Panc1 (cell line): ENCODE results near the gene SELENOW. TPM values are rescaled to one million over a fixed set of nuclear protein-coding genes. Genes with fewer than 3 reads are reported as not detected.

ENCODE experiments used
- ATAC-seq: fragments of 200-7000 bp; cut with Tn5 transposase; 2 replicates; pipeline ENCODE4 v1.9.1; 2020; ENCODE audit warnings: mild to moderate bottlenecking, moderate library complexity
- BruUV-seq: library from RNA; stranded (reverse); fragments of 400-500 nt; replicated peaks from 2 replicates; lab custom pipeline; 2021; lab: Mats Ljungman, UMichigan
- CTCF ChIA-PET: fragments of 300-600 bp; sonication (Branson Sonifier 250); formaldehyde crosslinking; loops from one replicate; lab custom pipeline; 2022; ENCODE audit warnings: antibody characterized with exemption; lab: Charles Lee
- POLR2A ChIA-PET: fragments of 300-600 bp; sonication (Branson Sonifier 250); formaldehyde crosslinking; loops from one replicate; lab custom pipeline; 2022; ENCODE audit warnings: antibody characterized with exemption; lab: Charles Lee
- DNase-seq: peaks from one replicate; pipeline ENCODE4 v3.0.0-alpha.2; 2010; ENCODE audit warnings: low read depth, low spot score
- H3K27ac ChIP-seq: 2 replicates; pipeline ENCODE4 v1.5.1; 2011; ENCODE audit warnings: mild to moderate bottlenecking, low read length, inconsistent platforms
- H3K27me3 ChIP-seq: fragments of 200-500 bp; sonication (Bioruptor generic); 2 replicates; pipeline ENCODE4 v1.6.0; 2014; ENCODE audit warnings: low read length, inconsistent platforms; ENCODE audit not compliant: control insufficient read depth, insufficient read depth
- H3K36me3 ChIP-seq: fragments of 200-500 bp; sonication (Bioruptor generic); 2 replicates; pipeline ENCODE4 v1.5.1; 2014; ENCODE audit warnings: inconsistent platforms, mild to moderate bottlenecking, low read length, moderate library complexity; ENCODE audit not compliant: control insufficient read depth, insufficient read depth
- H3K4me1 ChIP-seq: 2 replicates; pipeline ENCODE4 v1.5.1; 2011; ENCODE audit warnings: inconsistent platforms, mild to moderate bottlenecking, low read length, moderate library complexity; ENCODE audit not compliant: control insufficient read depth, insufficient read depth
- H3K4me3 ChIP-seq, 2 experiments: 2 replicates each; pipeline ENCODE4 v1.5.1; 2011 to 2012; ENCODE audit warnings: low read depth in 2 of 2, low read length in 2 of 2, mild to moderate bottlenecking in 2 of 2, inconsistent platforms in 1 of 2, moderate library complexity in 1 of 2
- H3K9me3 ChIP-seq: fragments of 200-500 bp; sonication (Bioruptor generic); 2 replicates; pipeline ENCODE4 v1.5.1; 2014; ENCODE audit warnings: low read depth, mild to moderate bottlenecking, inconsistent platforms, low read length, moderate library complexity; ENCODE audit not compliant: control insufficient read depth, insufficient read depth
- POLR2AphosphoS5 ChIP-seq: IDR thresholded peaks from 2 replicates; pipeline ENCODE4 v1.6.1; 2012; ENCODE audit warnings: mild to moderate bottlenecking, low read depth, low read length, moderate library complexity
- SIN3A ChIP-seq: IDR thresholded peaks from 2 replicates; pipeline ENCODE4 v1.6.1; 2012; ENCODE audit warnings: low read depth, mild to moderate bottlenecking, low read length, moderate library complexity, borderline replicate concordance; ENCODE audit not compliant: insufficient read depth
- TCF7L2 ChIP-seq: IDR thresholded peaks from 2 replicates; pipeline ENCODE4 v1.6.1; 2011; ENCODE audit warnings: mild to moderate bottlenecking, low read depth, low read length, inconsistent platforms
- in situ Hi-C: cut with HindIII; loops from 2 replicates; pipeline ENCODE4 v1.10.0; 2016; ENCODE audit warnings: low sequenced_read_pairs, low pct_unique_long_range_greater_than_20kb
- intact Hi-C: fragments of 100-400 bp; cut with micrococcal nuclease; formaldehyde crosslinking; loops from one replicate; pipeline ENCODE4 v1.10.0; 2022; ENCODE audit not compliant: unreplicated experiment
- total RNA-seq: library from RNA; stranded (reverse); gene quantifications from one replicate; pipeline ENCODE4 v1.2.1, GENCODE V29; 2021; ENCODE audit not compliant: unreplicated experiment
- TF ChIP-seq, protein P1 (sequence below): fragments of 450-650 bp; IDR thresholded peaks from 2 replicates; pipeline ENCODE4 v1.5.1; 2017; ENCODE audit warnings: mild to moderate bottlenecking
- TF ChIP-seq, protein P2 (sequence below), 2 experiments: IDR thresholded peaks; 2 replicates each; pipeline ENCODE4 v1.6.1; 2011 to 2012; ENCODE audit warnings: low read depth in 2 of 2, control low read depth in 1 of 2, low read length in 1 of 2, mild to moderate bottlenecking in 1 of 2, moderate library complexity in 1 of 2; ENCODE audit not compliant: insufficient read depth in 1 of 2

SELENOW gene
- total RNA-seq, 1 experiment from 2014 or later, result 62.0 TPM

DNA sequence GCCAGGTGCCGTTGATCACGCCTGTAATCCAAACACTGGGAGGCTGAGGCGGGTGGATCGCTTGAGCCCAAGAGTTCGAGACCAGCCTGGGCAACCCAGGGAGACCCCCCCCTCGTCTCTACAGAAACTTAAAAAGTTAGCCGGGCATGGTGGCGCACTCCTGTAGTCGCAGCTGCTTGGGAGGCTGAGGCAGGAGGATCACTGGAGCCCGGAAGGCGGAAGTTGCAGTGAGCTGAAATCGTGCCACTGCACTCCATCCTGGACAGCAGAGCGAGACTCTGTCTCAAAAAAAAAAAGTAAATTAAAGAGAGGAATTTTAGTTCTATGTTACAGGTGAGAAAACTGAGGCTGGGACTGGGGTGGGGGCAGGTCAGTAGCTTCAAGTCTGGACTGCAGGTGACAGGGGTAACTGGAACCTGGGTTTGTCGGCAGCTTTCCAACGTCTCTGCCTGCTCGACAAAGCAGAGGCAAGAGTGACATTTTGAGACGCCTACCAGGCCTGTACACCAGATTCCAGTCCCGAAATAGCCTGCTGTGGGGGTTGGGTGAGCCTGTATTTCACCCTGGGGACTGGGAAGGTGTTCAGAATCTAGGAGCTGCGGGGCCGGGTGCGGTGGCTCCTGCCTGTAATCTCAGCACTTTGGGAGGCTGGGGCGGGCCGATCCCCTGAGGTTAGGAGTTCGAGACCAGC is 1.2 kb downstream of the SELENOW start:
- H3K9me3 ChIP-seq, result no peaks in the 10 kb centered on the region
- DNase-seq, result no peak
- intact Hi-C loops (no loop called here), in situ Hi-C loops (no loop called here)
- H3K27me3 ChIP-seq, result no peaks in the 10 kb centered on the region
- ChIA-PET CTCF (no interaction called here), POLR2A (no interaction called here)
- ATAC-seq, result no peak
- BruUV-seq, result no TSS peak
- no peaks in the 10 kb centered on the region for H3K4me1 ChIP-seq
- peaks cover 5% of the 10 kb centered on the region; the same call in 1 of the 2 replicates for H3K36me3 ChIP-seq
- peak overlapping the region; percentile 90 for H3K27ac ChIP-seq
- peak overlapping the region; percentile 87 to 89 for H3K4me3 ChIP-seq
- TF ChIP-seq, protein P1, sequence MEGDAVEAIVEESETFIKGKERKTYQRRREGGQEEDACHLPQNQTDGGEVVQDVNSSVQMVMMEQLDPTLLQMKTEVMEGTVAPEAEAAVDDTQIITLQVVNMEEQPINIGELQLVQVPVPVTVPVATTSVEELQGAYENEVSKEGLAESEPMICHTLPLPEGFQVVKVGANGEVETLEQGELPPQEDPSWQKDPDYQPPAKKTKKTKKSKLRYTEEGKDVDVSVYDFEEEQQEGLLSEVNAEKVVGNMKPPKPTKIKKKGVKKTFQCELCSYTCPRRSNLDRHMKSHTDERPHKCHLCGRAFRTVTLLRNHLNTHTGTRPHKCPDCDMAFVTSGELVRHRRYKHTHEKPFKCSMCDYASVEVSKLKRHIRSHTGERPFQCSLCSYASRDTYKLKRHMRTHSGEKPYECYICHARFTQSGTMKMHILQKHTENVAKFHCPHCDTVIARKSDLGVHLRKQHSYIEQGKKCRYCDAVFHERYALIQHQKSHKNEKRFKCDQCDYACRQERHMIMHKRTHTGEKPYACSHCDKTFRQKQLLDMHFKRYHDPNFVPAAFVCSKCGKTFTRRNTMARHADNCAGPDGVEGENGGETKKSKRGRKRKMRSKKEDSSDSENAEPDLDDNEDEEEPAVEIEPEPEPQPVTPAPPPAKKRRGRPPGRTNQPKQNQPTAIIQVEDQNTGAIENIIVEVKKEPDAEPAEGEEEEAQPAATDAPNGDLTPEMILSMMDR, result no peak
- TF ChIP-seq, protein P2, sequence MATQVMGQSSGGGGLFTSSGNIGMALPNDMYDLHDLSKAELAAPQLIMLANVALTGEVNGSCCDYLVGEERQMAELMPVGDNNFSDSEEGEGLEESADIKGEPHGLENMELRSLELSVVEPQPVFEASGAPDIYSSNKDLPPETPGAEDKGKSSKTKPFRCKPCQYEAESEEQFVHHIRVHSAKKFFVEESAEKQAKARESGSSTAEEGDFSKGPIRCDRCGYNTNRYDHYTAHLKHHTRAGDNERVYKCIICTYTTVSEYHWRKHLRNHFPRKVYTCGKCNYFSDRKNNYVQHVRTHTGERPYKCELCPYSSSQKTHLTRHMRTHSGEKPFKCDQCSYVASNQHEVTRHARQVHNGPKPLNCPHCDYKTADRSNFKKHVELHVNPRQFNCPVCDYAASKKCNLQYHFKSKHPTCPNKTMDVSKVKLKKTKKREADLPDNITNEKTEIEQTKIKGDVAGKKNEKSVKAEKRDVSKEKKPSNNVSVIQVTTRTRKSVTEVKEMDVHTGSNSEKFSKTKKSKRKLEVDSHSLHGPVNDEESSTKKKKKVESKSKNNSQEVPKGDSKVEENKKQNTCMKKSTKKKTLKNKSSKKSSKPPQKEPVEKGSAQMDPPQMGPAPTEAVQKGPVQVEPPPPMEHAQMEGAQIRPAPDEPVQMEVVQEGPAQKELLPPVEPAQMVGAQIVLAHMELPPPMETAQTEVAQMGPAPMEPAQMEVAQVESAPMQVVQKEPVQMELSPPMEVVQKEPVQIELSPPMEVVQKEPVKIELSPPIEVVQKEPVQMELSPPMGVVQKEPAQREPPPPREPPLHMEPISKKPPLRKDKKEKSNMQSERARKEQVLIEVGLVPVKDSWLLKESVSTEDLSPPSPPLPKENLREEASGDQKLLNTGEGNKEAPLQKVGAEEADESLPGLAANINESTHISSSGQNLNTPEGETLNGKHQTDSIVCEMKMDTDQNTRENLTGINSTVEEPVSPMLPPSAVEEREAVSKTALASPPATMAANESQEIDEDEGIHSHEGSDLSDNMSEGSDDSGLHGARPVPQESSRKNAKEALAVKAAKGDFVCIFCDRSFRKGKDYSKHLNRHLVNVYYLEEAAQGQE (IDR thresholded peaks at IDR 0.05; ENCODE audit: insufficient read depth in 1 of 2, low read depth in 2 of 2, low read length in 1 of 2), result no peak
- TF ChIP-seq POLR2AphosphoS5 (no peak), SIN3A (no peak), TCF7L2 (no peak)

DNA sequence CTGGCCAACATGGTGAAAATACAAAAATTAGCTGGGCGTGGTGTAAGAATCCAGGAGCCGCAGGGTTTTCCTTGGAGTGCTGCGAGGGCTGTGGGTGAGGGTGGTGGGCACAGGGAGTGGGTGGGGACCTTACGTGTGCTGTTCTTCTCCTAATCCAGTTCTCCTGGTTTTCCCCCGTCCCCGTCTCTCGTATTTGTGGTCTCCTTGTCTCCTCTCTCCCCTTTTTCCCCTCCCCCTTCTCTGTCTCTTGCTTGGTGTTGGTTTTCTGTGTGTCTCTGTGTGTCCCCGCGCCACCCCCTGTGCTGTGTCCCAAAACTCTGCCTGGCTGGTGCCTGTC is 1.7 kb downstream of the SELENOW start:
- H3K9me3 ChIP-seq, result no peaks in the 10 kb centered on the region
- H3K4me1 ChIP-seq, result no peaks in the 10 kb centered on the region
- H3K27me3 ChIP-seq, result no peaks in the 10 kb centered on the region
- no peak for DNase-seq
- ChIA-PET POLR2A (no interaction called here), CTCF (no interaction called here)
- in situ Hi-C loops, result no loop called here
- intact Hi-C loops, result no loop called here
- TF ChIP-seq SIN3A, result no peak
- ATAC-seq, result no peak
- H3K36me3 ChIP-seq, result peaks cover 5% of the 10 kb centered on the region; the same call in 1 of the 2 replicates
- peak overlapping the region; percentile 87 to 89 for H3K4me3 ChIP-seq
- BruUV-seq, result no TSS peak
- 0 out of 2 replicates have a peak overlapping the region, but pooled peaks have one; percentile 12 for H3K27ac ChIP-seq

DNA sequence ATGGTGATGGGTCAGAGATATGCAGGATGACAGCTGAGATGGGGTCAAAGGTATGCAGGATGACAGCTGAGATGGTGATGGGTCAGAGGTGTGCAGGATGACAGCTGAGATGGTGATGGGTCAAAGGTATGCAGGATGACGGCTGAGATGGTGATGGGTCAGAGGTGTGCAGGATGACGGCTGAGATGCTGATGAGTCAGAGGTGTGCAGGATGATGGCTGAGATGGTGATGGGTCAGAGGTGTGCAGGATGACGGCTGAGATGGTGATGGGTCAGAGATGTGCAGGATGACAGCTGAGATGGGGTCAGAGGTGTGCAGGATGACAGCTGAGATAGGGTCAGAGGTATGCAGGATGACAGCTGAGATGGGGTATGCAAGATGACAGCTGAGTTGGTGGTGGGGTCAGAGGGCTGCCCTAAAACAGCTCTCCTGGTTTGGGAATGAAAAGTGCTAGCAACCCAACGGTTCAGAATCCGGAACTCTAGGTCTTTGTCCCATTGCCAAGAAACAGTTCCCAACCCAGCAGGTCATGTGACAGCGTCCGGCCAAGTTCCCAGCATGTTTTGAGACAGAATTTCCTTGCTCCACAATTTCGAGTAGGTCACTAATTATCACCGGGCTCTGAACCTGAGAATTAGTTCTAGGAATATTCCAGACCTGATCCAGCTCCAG is 3.2 kb downstream of the SELENOW start:
- ChIA-PET POLR2A (no interaction called here), CTCF (no interaction called here)
- BruUV-seq, result no TSS peak
- in situ Hi-C loops, result no loop called here
- Histone ChIP-seq H3K4me3 (no peak overlapping the region), H3K27me3 (no peaks in the 10 kb centered on the region), H3K9me3 (no peaks in the 10 kb centered on the region), H3K4me1 (no peaks in the 10 kb centered on the region), H3K36me3 (peaks cover 5% of the 10 kb centered on the region; the same call in 1 of the 2 replicates), H3K27ac (no peak overlapping the region)
- TF ChIP-seq SIN3A, result no peak
- TF ChIP-seq, protein P2 (IDR thresholded peaks at IDR 0.05; ENCODE audit: insufficient read depth in 1 of 2, low read depth in 2 of 2, low read length in 1 of 2), result no peak
- no peak for TF ChIP-seq TCF7L2
- no peak for TF ChIP-seq POLR2AphosphoS5
- TF ChIP-seq, protein P1, result no peak
- DNase-seq, result no peak
- intact Hi-C loops, result no loop called here
- no peak for ATAC-seq
